ENCODE results near the gene SDK1.

SDK1 gene

DNA sequence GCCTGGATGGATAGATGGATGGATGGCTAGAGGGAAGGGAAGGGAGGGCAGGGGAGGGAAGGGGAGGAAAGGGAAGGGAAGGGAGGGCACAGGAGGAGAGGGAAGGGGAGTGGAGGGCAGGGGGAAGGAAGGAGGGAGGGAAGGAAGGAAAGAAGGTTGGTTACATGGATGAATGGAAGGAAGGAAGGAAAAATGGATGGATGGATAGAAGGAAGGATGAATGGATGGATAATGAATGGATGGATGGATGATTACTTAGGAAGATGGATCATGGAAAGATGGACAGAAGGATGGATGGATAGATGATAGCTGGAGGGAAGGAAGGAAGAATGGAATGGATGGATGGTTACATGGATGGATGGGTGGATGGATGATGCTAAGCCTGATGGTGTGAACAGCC is 929.3 kb downstream of the SDK1 start:
- ChIA-PET CTCF (no interaction called here), POLR2A (no interaction called here)
- no peak for DNase-seq (ENCODE audit: extremely low spot score)
- TF ChIP-seq NFRKB (IDR thresholded peaks at IDR 0.05) (no peak), L3MBTL2 (conservative IDR thresholded peaks at IDR 0.05) (no peak), PKNOX1 (IDR thresholded peaks at IDR 0.05) (no peak), SP1 (IDR thresholded peaks at IDR 0.05) (no peak), ARNT (IDR thresholded peaks at IDR 0.05) (no peak), SUZ12 (IDR thresholded peaks at IDR 0.05) (no peak), CTBP1 (IDR thresholded peaks at IDR 0.05; ENCODE audit: borderline replicate concordance) (no peak), BHLHE40 (IDR thresholded peaks at IDR 0.05; ENCODE audit: borderline replicate concordance) (no peak), HDGF (IDR thresholded peaks at IDR 0.05; ENCODE audit: borderline replicate concordance) (no peak)

DNA sequence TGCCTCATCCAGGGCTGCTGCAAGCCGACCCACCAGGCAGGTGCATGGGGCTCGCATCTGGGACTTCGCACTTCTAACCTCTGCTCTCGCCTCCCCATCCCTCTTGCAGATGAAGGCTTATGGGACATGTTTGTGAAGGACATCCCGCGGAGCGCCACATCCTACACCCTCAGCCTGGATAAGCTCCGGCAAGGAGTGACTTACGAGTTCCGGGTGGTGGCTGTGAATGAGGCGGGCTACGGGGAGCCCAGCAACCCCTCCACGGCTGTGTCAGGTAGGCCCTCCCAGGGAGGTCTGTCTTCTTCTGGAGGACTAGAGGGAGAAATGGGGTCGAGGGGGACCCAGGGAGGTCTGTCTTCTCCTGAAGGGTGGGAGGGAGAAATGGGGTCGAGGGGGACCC is 932.1 kb downstream of the SDK1 start:
- ChIA-PET CTCF (no interaction called here), POLR2A (no interaction called here)
- DNase-seq (ENCODE audit: extremely low spot score), result no peak
- TF ChIP-seq CTBP1 (IDR thresholded peaks at IDR 0.05; ENCODE audit: borderline replicate concordance) (no peak), LEF1 (IDR thresholded peaks at IDR 0.05; ENCODE audit: borderline replicate concordance) (no peak), L3MBTL2 (conservative IDR thresholded peaks at IDR 0.05) (no peak), NFRKB (IDR thresholded peaks at IDR 0.05) (no peak), SUZ12 (IDR thresholded peaks at IDR 0.05) (no peak), HDGF (IDR thresholded peaks at IDR 0.05; ENCODE audit: borderline replicate concordance) (no peak)

- ChIA-PET POLR2A (no interaction called here), CTCF (no interaction called here)
- no peak for DNase-seq (ENCODE audit: extremely low spot score)
- no peak for TF ChIP-seq ZNF384 (IDR thresholded peaks at IDR 0.05)
- TF ChIP-seq SUZ12 (IDR thresholded peaks at IDR 0.05), result no peak
- TF ChIP-seq CTBP1 (IDR thresholded peaks at IDR 0.05; ENCODE audit: borderline replicate concordance), result no peak
- no peak for TF ChIP-seq HDGF (IDR thresholded peaks at IDR 0.05; ENCODE audit: borderline replicate concordance)
- no peak for TF ChIP-seq TARDBP (IDR thresholded peaks at IDR 0.05)
These were observed 932.8 kb downstream of the SDK1 start for GRCh38 chr7:4233621-4234497.

- TF ChIP-seq FOXA1 (IDR thresholded peaks at IDR 0.05) (no peak), NFRKB (IDR thresholded peaks at IDR 0.05) (no peak)
- no peak for DNase-seq (ENCODE audit: extremely low spot score)
- CTCF ChIA-PET, result interaction anchor here (1.5 kb wide), 1 partner anchor 8 kb away, joined by 5 read pairs; no protein-coding TSS in a partner anchor
- POLR2A ChIA-PET, result no interaction called here
These were observed 933.4 kb downstream of the SDK1 start for GRCh38 chr7:4234498-4234855.

- CTCF ChIA-PET, result interaction anchor here (1.5 kb wide), 1 partner anchor 9 kb away, joined by 5 read pairs; no protein-coding TSS in a partner anchor
- POLR2A ChIA-PET, result no interaction called here
- TF ChIP-seq ARNT (IDR thresholded peaks at IDR 0.05) (no peak), ZNF384 (IDR thresholded peaks at IDR 0.05) (no peak), FOXM1 (IDR thresholded peaks at IDR 0.05; ENCODE audit: borderline replicate concordance) (no peak), PKNOX1 (IDR thresholded peaks at IDR 0.05) (no peak), HDGF (IDR thresholded peaks at IDR 0.05; ENCODE audit: borderline replicate concordance) (no peak), FOXK2 (IDR thresholded peaks at IDR 0.05) (no peak), SP1 (IDR thresholded peaks at IDR 0.05) (no peak), NFRKB (IDR thresholded peaks at IDR 0.05) (no peak), SUZ12 (IDR thresholded peaks at IDR 0.05) (no peak), ELF4 (IDR thresholded peaks at IDR 0.05) (no peak), BHLHE40 (IDR thresholded peaks at IDR 0.05; ENCODE audit: borderline replicate concordance) (no peak), LEF1 (IDR thresholded peaks at IDR 0.05; ENCODE audit: borderline replicate concordance) (no peak), L3MBTL2 (conservative IDR thresholded peaks at IDR 0.05) (no peak), TARDBP (IDR thresholded peaks at IDR 0.05) (no peak)
- DNase-seq (ENCODE audit: extremely low spot score), result no peak
These were observed 933.8 kb downstream of the SDK1 start for GRCh38 chr7:4234886-4235285.

- ChIA-PET POLR2A (no interaction called here), CTCF (interaction anchor here (1.5 kb wide), 1 partner anchor 10 kb away, joined by 5 read pairs; no protein-coding TSS in a partner anchor)
- DNase-seq (ENCODE audit: extremely low spot score), result no peak
- TF ChIP-seq PKNOX1 (IDR thresholded peaks at IDR 0.05) (no peak), BHLHE40 (IDR thresholded peaks at IDR 0.05; ENCODE audit: borderline replicate concordance) (no peak), SP1 (IDR thresholded peaks at IDR 0.05) (no peak), ZNF384 (IDR thresholded peaks at IDR 0.05) (no peak), SUZ12 (IDR thresholded peaks at IDR 0.05) (no peak), TARDBP (IDR thresholded peaks at IDR 0.05) (no peak), CTBP1 (IDR thresholded peaks at IDR 0.05; ENCODE audit: borderline replicate concordance) (no peak), LEF1 (IDR thresholded peaks at IDR 0.05; ENCODE audit: borderline replicate concordance) (no peak), ELF4 (IDR thresholded peaks at IDR 0.05) (no peak), HDGF (IDR thresholded peaks at IDR 0.05; ENCODE audit: borderline replicate concordance) (no peak), NFRKB (IDR thresholded peaks at IDR 0.05) (no peak), FOXA1 (IDR thresholded peaks at IDR 0.05) (no peak), L3MBTL2 (conservative IDR thresholded peaks at IDR 0.05) (no peak), FOXK2 (IDR thresholded peaks at IDR 0.05) (no peak), FOXM1 (IDR thresholded peaks at IDR 0.05; ENCODE audit: borderline replicate concordance) (no peak), ARNT (IDR thresholded peaks at IDR 0.05) (no peak)
These were observed 934.5 kb downstream of the SDK1 start for GRCh38 chr7:4235596-4235995.
